Measurements from ENCODE around the gene CABP4.

Gene CABP4

GRCh38 chr11:67455054-67455453 lies at the start of gene CABP4:
CABP4 (plus strand) TSS chr11:67455354; CDS start chr11:67455424, 70 bp downstream.
- DNase-seq (ENCODE audit: low read depth) = no peak

GRCh38 chr11:67405688-67406339 lies 49.3 kb upstream of the CABP4 start:
- no peak for DNase-seq (ENCODE audit: low read depth)

GRCh38 chr11:67406420-67406968 lies 48.7 kb upstream of the CABP4 start:
- no peak for DNase-seq (ENCODE audit: low read depth)

GRCh38 chr11:67406969-67407687 lies 48.0 kb upstream of the CABP4 start:
- DNase-seq (ENCODE audit: low read depth) = no peak

GRCh38 chr11:67407688-67408163 lies 47.4 kb upstream of the CABP4 start:
- DNase-seq (ENCODE audit: low read depth) = no peak

- DNase-seq (ENCODE audit: low read depth) = no peak
These were observed 46.5 kb upstream of the CABP4 start for GRCh38 chr11:67408437-67409200.

- peak; percentile 56 for DNase-seq (ENCODE audit: low read depth)
These were observed 45.9 kb upstream of the CABP4 start for GRCh38 chr11:67409261-67409666.

GRCh38 chr11:67409781-67410368 lies 45.3 kb upstream of the CABP4 start:
- no peak for DNase-seq (ENCODE audit: low read depth)

- DNase-seq (ENCODE audit: low read depth) = no peak
These were observed 44.8 kb upstream of the CABP4 start for GRCh38 chr11:67410369-67410831.

- DNase-seq (ENCODE audit: low read depth) = no peak
These were observed 44.0 kb upstream of the CABP4 start for GRCh38 chr11:67410984-67411784.

GRCh38 chr11:67411785-67412152 lies 43.4 kb upstream of the CABP4 start:
- DNase-seq (ENCODE audit: low read depth) = no peak

- DNase-seq (ENCODE audit: low read depth) = no peak
These were observed 42.5 kb upstream of the CABP4 start for GRCh38 chr11:67412495-67413179.

- no peak for DNase-seq (ENCODE audit: low read depth)
These were observed 41.8 kb upstream of the CABP4 start for GRCh38 chr11:67413266-67413849.

- DNase-seq (ENCODE audit: low read depth) = no peak
These were observed 39.5 kb upstream of the CABP4 start, which contains the start of gene CARNS1 for GRCh38 chr11:67415501-67416304. CARNS1 (plus strand) TSS chr11:67415678; CDS start chr11:67416200, 522 bp downstream.

- DNase-seq (ENCODE audit: low read depth) = no peak
These were observed 38.5 kb upstream of the CABP4 start for GRCh38 chr11:67416416-67417335.

- DNase-seq (ENCODE audit: low read depth) = no peak
These were observed 37.7 kb upstream of the CABP4 start for GRCh38 chr11:67417425-67417824.

GRCh38 chr11:67418476-67419281 lies 36.5 kb upstream of the CABP4 start:
- no peak for DNase-seq (ENCODE audit: low read depth)
